Colonic mucosa (tissue), 4 donors: ENCODE data around the gene SPRYD3. TPM values are rescaled to one million over a fixed set of nuclear protein-coding genes. Genes with fewer than 3 reads are reported as not detected.

Experiments
- DNase-seq: peaks from one replicate; pipeline ENCODE4 v3.0.0-alpha.2; 2020
- H3K27ac ChIP-seq: fragments of 200-600 bp; one replicate; pipeline ENCODE4 v1.8.0; 2021
- H3K27me3 ChIP-seq: fragments of 200-600 bp; one replicate; pipeline ENCODE4 v1.8.0; 2021
- H3K36me3 ChIP-seq: fragments of 200-600 bp; one replicate; pipeline ENCODE4 v1.8.0; 2021
- H3K4me1 ChIP-seq: fragments of 200-600 bp; one replicate; pipeline ENCODE4 v1.8.0; 2021; ENCODE audit warnings: mild to moderate bottlenecking
- H3K4me3 ChIP-seq: fragments of 200-600 bp; one replicate; pipeline ENCODE4 v1.8.0; 2021
- H3K9ac ChIP-seq, 2 donors: one replicate each; pipeline ENCODE4 v1.7.0; 2013; ENCODE audit warnings: control low read depth in 2 of 2, low read depth in 2 of 2, low read length in 2 of 2
- H3K9me3 ChIP-seq: fragments of 200-600 bp; one replicate; pipeline ENCODE4 v1.8.0; 2021
- CTCF ChIP-seq: fragments of 200-600 bp; IDR thresholded peaks from one replicate; pipeline ENCODE4 v1.8.0; 2022; ENCODE audit warnings: antibody characterized with exemption, mild to moderate bottlenecking
- intact Hi-C: fragments of 100-400 bp; cut with DNase I; formaldehyde crosslinking; loops from one replicate; pipeline ENCODE4 v1.14.1; 2022
- total RNA-seq, 2 donors: library from RNA; stranded (reverse); fragmentation: NEBNext Ultra II Directional in 1 of 2; extraction: Animal tissue kit (Norgen Biotek cat#: 25700) in 1 of 2; gene quantifications; one replicate each; pipeline ENCODE4 v1.2.1, GENCODE V29; 2021
- donor health status: healthy.
- donor health status: DM: no; HTN: no; CAD: no.
- donor health status: DM: no; HTN: no; CAD: no.

SPRYD3 gene
- total RNA-seq, 2 donors from 2014 or later: 32.5 to 35.0 TPM

- Histone ChIP-seq H3K9ac (no peak overlapping the region), H3K27me3 (no peaks in the 10 kb centered on the region), H3K4me1 (no peaks in the 10 kb centered on the region), H3K9me3 (no peaks in the 10 kb centered on the region), H3K27ac (no peak overlapping the region), H3K4me3 (no peak overlapping the region), H3K36me3 (no peaks in the 10 kb centered on the region)
- intact Hi-C loops: no loop called here
- DNase-seq: no peak
- no peak for TF ChIP-seq CTCF
Measured at GRCh38 chr12:53120685-53121525, 41.7 kb upstream of the SPRYD3 start.

GRCh38 chr12:53118751-53119300, 39.6 kb upstream of the SPRYD3 start:
- H3K36me3 ChIP-seq: no peaks in the 10 kb centered on the region
- no peaks in the 10 kb centered on the region for H3K27me3 ChIP-seq
- H3K9ac ChIP-seq: no peak overlapping the region
- no peak overlapping the region for H3K4me3 ChIP-seq
- H3K9me3 ChIP-seq: no peaks in the 10 kb centered on the region
- DNase-seq: no peak
- TF ChIP-seq CTCF: no peak
- no peaks in the 10 kb centered on the region for H3K4me1 ChIP-seq
- intact Hi-C loops: no loop called here
- H3K27ac ChIP-seq: no peak overlapping the region

GRCh38 chr12:53115891-53116648, 36.9 kb upstream of the SPRYD3 start:
- no peak for DNase-seq
- intact Hi-C loops: no loop called here
- H3K36me3 ChIP-seq: no peaks in the 10 kb centered on the region
- H3K4me1 ChIP-seq: no peaks in the 10 kb centered on the region
- no peak overlapping the region for H3K9ac ChIP-seq
- no peak for TF ChIP-seq CTCF
- H3K27me3 ChIP-seq: no peaks in the 10 kb centered on the region
- no peaks in the 10 kb centered on the region for H3K9me3 ChIP-seq
- H3K4me3 ChIP-seq: no peak overlapping the region
- no peak overlapping the region for H3K27ac ChIP-seq

- H3K9me3 ChIP-seq: no peaks in the 10 kb centered on the region
- intact Hi-C loops: no loop called here
- no peak for TF ChIP-seq CTCF
Measured at GRCh38 chr12:53115112-53115890, 36.1 kb upstream of the SPRYD3 start.

GRCh38 chr12:53113951-53114350, 34.8 kb upstream of the SPRYD3 start:
- H3K27ac ChIP-seq: no peak overlapping the region
- no peaks in the 10 kb centered on the region for H3K9me3 ChIP-seq
- H3K4me3 ChIP-seq: no peak overlapping the region
- H3K27me3 ChIP-seq: no peaks in the 10 kb centered on the region
- DNase-seq: no peak
- no peak overlapping the region for H3K9ac ChIP-seq
- no peak for TF ChIP-seq CTCF
- no peaks in the 10 kb centered on the region for H3K4me1 ChIP-seq
- no peaks in the 10 kb centered on the region for H3K36me3 ChIP-seq
- intact Hi-C loops: no loop called here

More at GRCh38 chr12:53115112-53115890, 36.1 kb upstream of the SPRYD3 start:
- Histone ChIP-seq H3K36me3 (no peaks in the 10 kb centered on the region), H3K4me1 (no peaks in the 10 kb centered on the region), H3K27me3 (no peaks in the 10 kb centered on the region), H3K27ac (no peak overlapping the region), H3K9ac (no peak overlapping the region), H3K4me3 (no peak overlapping the region)
- DNase-seq: no peak
